Upper lobe of left lung (tissue), 4 donors: Measurements from ENCODE around the gene GNB1L.

Experiments
- EP300 ChIP-seq, 4 donors: sonication (generic); formaldehyde crosslinking; IDR thresholded peaks; one replicate each; pipeline ENCODE4 v1.5.1; 2017; ENCODE audit warnings: antibody characterized with exemption in 4 of 4, control low read depth in 2 of 4
- TF ChIP-seq, protein P1 (sequence below), 6 experiments: fragments of 450-650 bp in 4 of 6; fragments of 200-600 bp in 2 of 6; sonication (generic) in 2 of 6; IDR thresholded peaks; one replicate each; pipeline ENCODE4 v1.5.1; 2016 to 2019; ENCODE audit warnings: antibody characterized with exemption in 6 of 6

DNA sequence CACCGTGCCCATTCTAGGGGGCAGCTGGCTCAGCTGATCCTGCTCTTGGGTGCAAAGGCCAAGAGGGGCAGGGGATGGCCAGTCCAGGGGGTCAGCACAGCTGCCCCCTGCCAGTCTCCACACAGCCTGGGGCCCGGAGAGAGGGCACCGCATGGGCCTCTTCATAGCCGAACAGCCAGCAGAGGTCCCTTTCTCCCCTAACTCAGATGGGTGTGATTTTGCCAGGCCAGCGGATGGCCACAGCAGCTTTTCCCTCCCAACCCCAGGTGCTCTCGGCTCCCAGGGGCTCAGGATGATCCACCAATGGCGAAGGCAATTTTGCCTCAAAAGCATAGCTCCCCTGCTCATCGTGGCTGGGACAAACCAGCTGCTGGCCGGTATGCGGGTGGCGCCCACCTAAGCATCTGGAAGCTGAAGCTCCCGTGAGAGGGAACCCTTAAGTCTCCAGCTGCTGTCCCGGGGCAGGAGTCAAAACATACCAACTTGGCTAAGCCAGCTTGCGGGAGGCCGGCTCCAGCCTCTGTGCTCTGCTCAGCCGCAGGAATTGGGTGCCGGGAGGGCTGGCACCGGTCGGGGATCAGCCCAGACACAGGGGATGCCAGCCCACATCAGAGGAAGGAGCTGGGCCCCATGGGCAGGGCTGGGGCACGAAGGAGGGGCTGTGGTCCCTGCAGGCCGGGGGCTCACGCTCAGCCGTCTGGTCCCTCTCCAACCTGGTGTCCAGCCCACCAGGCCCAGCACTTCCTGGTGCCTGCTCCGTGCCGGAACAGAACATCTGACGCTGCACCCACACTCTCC lies 30.5 kb upstream of the GNB1L start:
- TF ChIP-seq, protein P1, sequence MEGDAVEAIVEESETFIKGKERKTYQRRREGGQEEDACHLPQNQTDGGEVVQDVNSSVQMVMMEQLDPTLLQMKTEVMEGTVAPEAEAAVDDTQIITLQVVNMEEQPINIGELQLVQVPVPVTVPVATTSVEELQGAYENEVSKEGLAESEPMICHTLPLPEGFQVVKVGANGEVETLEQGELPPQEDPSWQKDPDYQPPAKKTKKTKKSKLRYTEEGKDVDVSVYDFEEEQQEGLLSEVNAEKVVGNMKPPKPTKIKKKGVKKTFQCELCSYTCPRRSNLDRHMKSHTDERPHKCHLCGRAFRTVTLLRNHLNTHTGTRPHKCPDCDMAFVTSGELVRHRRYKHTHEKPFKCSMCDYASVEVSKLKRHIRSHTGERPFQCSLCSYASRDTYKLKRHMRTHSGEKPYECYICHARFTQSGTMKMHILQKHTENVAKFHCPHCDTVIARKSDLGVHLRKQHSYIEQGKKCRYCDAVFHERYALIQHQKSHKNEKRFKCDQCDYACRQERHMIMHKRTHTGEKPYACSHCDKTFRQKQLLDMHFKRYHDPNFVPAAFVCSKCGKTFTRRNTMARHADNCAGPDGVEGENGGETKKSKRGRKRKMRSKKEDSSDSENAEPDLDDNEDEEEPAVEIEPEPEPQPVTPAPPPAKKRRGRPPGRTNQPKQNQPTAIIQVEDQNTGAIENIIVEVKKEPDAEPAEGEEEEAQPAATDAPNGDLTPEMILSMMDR (IDR thresholded peaks at IDR 0.05) = no peak
- no peak for TF ChIP-seq EP300 (IDR thresholded peaks at IDR 0.05)
